ENCODE data around the gene GPAT3. TPM values are rescaled to one million over a fixed set of nuclear protein-coding genes. Genes with fewer than 3 reads are reported as not detected.
"Not testable (repeated sequence)": the region's sequence is repeated elsewhere in the genome, so short reads cannot be mapped to it uniquely, and the experiment has no call there.

GPAT3 gene
- total RNA-seq, result 10 to 100 TPM; 38.3 to 73.5 (median 62.9) TPM

DNA sequence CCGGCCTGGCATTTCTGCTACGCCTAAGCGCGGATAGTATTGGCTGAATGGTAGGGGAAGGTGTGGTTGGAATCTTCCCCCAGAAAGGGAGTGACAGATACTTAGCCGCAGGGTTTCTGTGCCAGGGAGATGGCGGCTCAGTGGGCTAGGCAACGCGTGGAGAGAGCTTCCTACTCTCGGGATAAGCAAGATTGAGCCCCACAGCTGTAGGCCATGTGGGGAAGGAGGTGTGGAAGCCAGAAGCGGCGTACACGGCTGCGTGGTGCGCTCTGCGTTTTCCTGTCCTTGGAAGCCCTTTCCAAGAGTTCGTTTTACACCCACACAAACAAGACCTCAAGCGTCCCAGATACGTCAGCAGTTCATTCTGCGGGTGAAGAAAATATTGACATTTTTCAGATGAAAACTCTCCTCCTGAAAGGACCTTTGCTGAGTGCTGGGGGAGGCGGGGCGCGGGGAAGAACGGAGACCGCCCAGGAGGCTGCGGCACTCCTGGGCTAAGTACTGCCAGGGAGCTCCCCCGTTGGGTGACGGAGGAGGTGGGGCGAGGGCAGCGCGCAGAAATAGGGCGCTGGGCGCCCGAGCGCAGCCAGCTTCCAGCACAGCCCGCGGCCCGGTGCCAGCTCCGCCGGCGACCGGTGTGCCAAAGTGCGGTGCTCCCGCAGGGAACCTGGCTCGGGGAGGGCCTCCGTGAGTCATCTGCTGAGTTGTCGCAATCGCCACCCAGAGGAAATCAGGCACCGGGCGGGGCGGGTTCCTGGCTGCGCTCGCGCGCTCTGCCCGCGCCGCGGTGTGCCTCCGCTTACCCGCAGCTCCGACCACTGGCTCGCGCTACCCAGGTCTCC lies at the start of gene GPAT3:
Gene GPAT3 (plus strand): TSS at position 589 of the 842 bp plus-strand sequence. CDS start 515 bp downstream, outside the sequence.
- H3K27ac ChIP-seq, result peak within 1 kb of the TSS; percentile 87 to 98 (median 97)
- intact Hi-C loops (cut with DNase I), result no loop called here
- WGBS, 2 donors, result 0% methylated on average over 30 to 37 of the region's 63 CpGs

GRCh38 chr4:83486457-83487129 lies 49.3 kb upstream of the GPAT3 start:
- WGBS, 2 donors, result 93% methylated on average over 3 of the region's 3 CpGs
- no peak overlapping the region for H3K27ac ChIP-seq
- peaks cover 0 to 7% of the 10 kb centered on the region in 2 donors for H3K4me1 ChIP-seq
- no peak for DNase-seq
- no peak overlapping the region for H3K4me3 ChIP-seq (replicated peaks in 1 of 3)
- no peaks in the 10 kb centered on the region for H3K36me3 ChIP-seq
- H3K27me3 ChIP-seq, result no peaks in the 10 kb centered on the region
- TF ChIP-seq CTCF (IDR thresholded peaks at IDR 0.05), result no peak
- TF ChIP-seq POLR2A (IDR thresholded peaks at IDR 0.05), result no peak
- no peaks in the 10 kb centered on the region for H3K9me3 ChIP-seq
- intact Hi-C loops (cut with DNase I), result no loop called here

More for the DNA sequence above, at the start of gene GPAT3:
- Histone ChIP-seq H3K27me3 (no peaks in the 10 kb centered on the region), H3K4me3 (replicated peaks in 1 of 3) (peak within 1 kb of the TSS; percentile 72 to 87 (median 74)), H3K4me1 (peaks cover 7 to 22% of the 10 kb centered on the region in 2 donors), H3K9me3 (no peaks in the 10 kb centered on the region), H3K36me3 (no peaks in the 10 kb centered on the region)
- TF ChIP-seq POLR2A (IDR thresholded peaks at IDR 0.05) (peak; percentile 78 to 98), CTCF (IDR thresholded peaks at IDR 0.05) (peak in 1 of 6 experiments; percentile 2)
- peak; percentile 93 to 95 for DNase-seq

DNA sequence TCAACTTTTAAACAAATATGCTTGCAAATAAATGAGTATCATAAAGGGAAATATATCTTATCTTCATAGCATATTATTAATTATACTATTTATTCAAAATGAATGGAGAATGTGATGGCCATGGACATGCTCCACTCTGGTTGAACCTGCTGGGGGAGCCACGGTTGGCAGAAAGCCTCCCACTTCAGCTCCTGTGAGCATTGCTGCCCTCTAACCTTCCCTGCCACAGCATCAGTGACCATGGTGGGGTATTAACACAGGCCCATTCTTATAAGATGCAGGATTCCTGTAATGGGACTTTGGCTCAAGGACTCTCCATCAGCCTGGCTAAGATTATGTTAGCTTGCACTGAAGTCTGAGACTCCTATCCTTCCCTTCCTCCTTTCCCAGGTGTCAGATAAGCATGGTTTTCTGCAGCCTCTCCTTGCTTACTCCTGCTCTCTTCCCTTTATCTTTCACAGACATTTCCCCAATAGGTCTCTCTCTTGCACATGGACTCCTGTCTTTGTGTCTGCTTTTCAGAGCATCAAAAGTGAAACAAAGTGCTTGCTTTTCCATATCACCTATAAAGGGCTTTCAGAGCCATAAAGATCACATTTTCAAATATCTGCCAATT lies 46.1 kb upstream of the GPAT3 start:
- Histone ChIP-seq H3K27ac (no peak overlapping the region), H3K36me3 (no peaks in the 10 kb centered on the region), H3K9me3 (no peaks in the 10 kb centered on the region), H3K27me3 (no peaks in the 10 kb centered on the region), H3K4me3 (replicated peaks in 1 of 3) (no peak overlapping the region), H3K4me1 (peaks cover 0 to 4% of the 10 kb centered on the region in 2 donors)
- TF ChIP-seq CTCF (IDR thresholded peaks at IDR 0.05) (no peak), POLR2A (IDR thresholded peaks at IDR 0.05) (no peak)
- DNase-seq, result no peak
- 23 to 28% methylated on average over 1 of the region's 1 CpG for whole genome bisulfite sequencing, 2 donors
- intact Hi-C loops (cut with DNase I), result no loop called here

DNA sequence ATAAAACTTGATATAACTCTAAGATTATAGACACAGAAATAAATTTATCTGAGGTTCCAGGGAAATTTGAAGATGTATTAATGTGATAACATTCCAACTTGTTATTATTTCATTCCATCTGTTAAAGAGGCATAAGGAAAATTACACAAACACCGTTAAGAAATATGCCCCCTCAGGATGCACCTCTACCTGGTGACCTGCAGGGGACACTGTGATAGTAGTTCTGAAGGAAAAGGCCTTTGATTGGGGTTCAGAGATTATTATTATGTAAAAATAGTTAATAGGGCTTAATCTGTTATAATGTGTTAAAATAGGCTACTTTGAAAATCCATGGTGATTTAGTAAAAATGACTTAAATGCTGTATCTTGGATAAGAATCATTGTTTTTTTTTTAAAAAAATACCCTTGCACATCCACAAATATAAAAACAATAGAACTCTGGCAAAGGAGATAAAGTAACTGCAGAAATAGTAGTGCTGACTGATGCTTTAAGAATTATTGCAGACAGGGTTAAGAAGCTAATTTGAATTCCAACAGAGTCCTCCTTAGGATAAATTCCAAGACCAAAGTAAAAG lies 44.9 kb upstream of the GPAT3 start:
- Histone ChIP-seq H3K27me3 (no peaks in the 10 kb centered on the region), H3K27ac (no peak overlapping the region), H3K36me3 (no peaks in the 10 kb centered on the region), H3K4me3 (replicated peaks in 1 of 3) (no peak overlapping the region), H3K4me1 (no peaks in the 10 kb centered on the region), H3K9me3 (no peaks in the 10 kb centered on the region)
- intact Hi-C loops (cut with DNase I), result no loop called here
- no peak for DNase-seq
- no peak for TF ChIP-seq POLR2A (IDR thresholded peaks at IDR 0.05)
- peak; percentile 57 to 71 (median 64) for TF ChIP-seq CTCF (IDR thresholded peaks at IDR 0.05)
- 2 to 3% methylated on average over 1 of the region's 1 CpG for WGBS, 2 donors

DNA sequence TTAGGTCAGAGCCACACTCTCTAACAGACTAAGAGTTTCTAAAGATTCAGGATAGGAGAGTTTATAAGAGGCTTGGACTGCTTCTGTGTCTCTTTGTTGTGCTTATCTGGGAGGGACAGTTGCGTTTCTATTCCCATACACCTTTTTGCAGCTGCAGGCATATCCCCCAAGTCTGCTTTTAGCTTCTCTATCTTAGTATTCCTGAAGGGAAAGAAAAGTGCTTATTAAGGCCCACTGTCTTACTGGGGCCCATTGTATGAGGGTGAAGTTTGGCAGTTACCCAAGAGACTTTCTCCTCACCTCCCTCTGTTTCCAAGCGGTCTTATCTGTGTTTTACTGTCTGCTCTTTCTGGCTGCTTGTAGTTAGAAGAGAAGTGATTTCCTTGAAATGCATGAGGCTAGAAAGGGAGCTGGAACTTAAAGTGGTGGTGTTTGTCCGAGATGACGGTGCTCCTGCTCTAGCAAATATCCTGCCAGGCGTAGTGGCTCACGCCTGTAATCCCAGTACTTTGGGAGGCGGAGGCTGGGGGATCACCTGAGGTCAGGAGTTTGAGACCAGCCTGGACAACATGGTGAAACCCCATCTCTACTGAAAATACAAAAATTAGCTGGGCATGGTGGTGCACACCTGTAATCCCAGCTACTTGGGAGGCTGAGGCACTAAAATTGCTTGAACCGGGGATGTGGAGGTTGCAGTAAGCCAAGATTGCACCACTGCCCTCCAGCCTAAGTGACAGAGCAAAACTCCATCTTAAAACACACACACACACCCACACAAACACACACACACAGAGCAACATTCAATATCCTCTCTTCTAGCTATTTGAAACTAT lies 39.6 kb upstream of the GPAT3 start:
- H3K27ac ChIP-seq; H3K36me3 ChIP-seq; H3K4me1 ChIP-seq; H3K4me3 ChIP-seq (replicated peaks in 1 of 3); H3K27me3 ChIP-seq; H3K9me3 ChIP-seq; intact Hi-C loops (cut with DNase I); DNase-seq: not testable (repeated sequence)
- 86 to 91% methylated on average over 8 of the region's 8 CpGs for WGBS, 2 donors
